HepG2 (cell line): ENCODE results near the gene SLC38A3. TPM values are rescaled to one million over a fixed set of nuclear protein-coding genes. Genes with fewer than 3 reads are reported as not detected.
"Not testable (repeated sequence)": the region's sequence is repeated elsewhere in the genome, so short reads cannot be mapped to it uniquely, and the experiment has no call there.

ENCODE experiments used
- ATAC-seq: fragments of 200-7000 bp; cut with Tn5 transposase; 3 replicates; pipeline ENCODE4 v1.9.1; 2020; ENCODE audit warnings: mild to moderate bottlenecking, moderate library complexity
- BruUV-seq: library from RNA; stranded (reverse); fragments of 400-500 nt; replicated peaks from 2 replicates; lab custom pipeline; 2021; lab: Mats Ljungman, UMichigan
- CTCF ChIA-PET: fragments of 300-600 bp; formaldehyde crosslinking; extraction: SDS; loops from one replicate; lab custom pipeline; 2021; ENCODE audit warnings: low total read pairs, inconsistent platforms, low intra/inter-chr PET ratio; lab: Yijun Ruan, JAX
- POLR2A ChIA-PET: fragments of 350-600 bp; sonication (Branson Sonifier 250); formaldehyde crosslinking; loops from one replicate; lab custom pipeline; 2020; ENCODE audit warnings: antibody characterized with exemption, inconsistent platforms; lab: Yijun Ruan, JAX
- DNase-seq: peaks from one replicate; pipeline ENCODE4 v3.0.0-alpha.2; 2015; ENCODE audit warnings: low spot score
- FAIRE-seq: peaks from 3 replicates; lab custom pipeline; 2011; peaks lifted over from hg19 to GRCh38; lab: Jason Lieb, UNC
- H2AFZ ChIP-seq: one replicate; pipeline ENCODE4 v1.6.1; 2011; ENCODE audit warnings: low read length, inconsistent platforms
- H3K27ac ChIP-seq: fragments of 300-600 bp; 3 replicates; pipeline ENCODE4 v1.8.0; 2011; ENCODE audit warnings: mixed run types, mild to moderate bottlenecking, mixed read lengths, low read length, inconsistent platforms; ENCODE audit not compliant: insufficient read depth; ENCODE audit errors: extremely low read length
- H3K27me3 ChIP-seq, 2 experiments: fragments of 200-600 bp in 1 of 2; 2 replicates in 1 of 2; 3 replicates in 1 of 2; pipeline versions ENCODE4 v1.6.0 to v1.8.0; 2011; ENCODE audit warnings: low read length in 2 of 2, mild to moderate bottlenecking in 2 of 2, moderate library complexity in 2 of 2, inconsistent platforms in 1 of 2; ENCODE audit not compliant: insufficient read depth in 2 of 2, control insufficient read depth in 1 of 2
- H3K36me3 ChIP-seq, 2 experiments: fragments of 200-600 bp in 1 of 2; replicated peaks in 1 of 2; 2 replicates in 1 of 2; 3 replicates in 1 of 2; pipeline versions ENCODE4 v1.5.1 to v1.8.0; 2011; ENCODE audit warnings: low read length in 2 of 2, inconsistent platforms in 1 of 2; ENCODE audit not compliant: insufficient read depth in 2 of 2, control insufficient read depth in 1 of 2
- H3K4me1 ChIP-seq: 2 replicates; pipeline ENCODE4 v1.5.1; 2012; ENCODE audit warnings: low read length, inconsistent platforms; ENCODE audit not compliant: insufficient read depth
- H3K4me2 ChIP-seq: 2 replicates; pipeline ENCODE4 v1.6.0; 2011; ENCODE audit warnings: low read depth, low read length, inconsistent platforms
- H3K4me3 ChIP-seq, 3 experiments: fragments of 200-600 bp in 1 of 3; sonication (generic), shearing (Covaris generic) in 1 of 3; replicated peaks in 1 of 3; 2 replicates each; pipeline ENCODE4 v1.5.1; 2011 to 2016; ENCODE audit warnings: low read length in 3 of 3, inconsistent platforms in 2 of 3, low read depth in 2 of 3, mild to moderate bottlenecking in 2 of 3, control low read depth in 1 of 3, mixed read lengths in 1 of 3; ENCODE audit not compliant: insufficient read depth in 1 of 3
- H3K79me2 ChIP-seq: one replicate; pipeline ENCODE4 v1.6.1; 2011; ENCODE audit warnings: low read length, inconsistent platforms; ENCODE audit not compliant: insufficient read depth
- H3K9ac ChIP-seq: 2 replicates; pipeline ENCODE4 v1.6.0; 2011; ENCODE audit warnings: mild to moderate bottlenecking, low read depth, low read length, inconsistent platforms; ENCODE audit not compliant: insufficient read depth
- H3K9me3 ChIP-seq: 2 replicates; pipeline ENCODE4 v1.5.1; 2012; ENCODE audit warnings: mild to moderate bottlenecking, low read length
- H4K20me1 ChIP-seq: 2 replicates; pipeline ENCODE4 v1.6.0; 2011; ENCODE audit warnings: inconsistent platforms, mild to moderate bottlenecking, low read length, moderate library complexity; ENCODE audit not compliant: insufficient read depth
- ATF7 ChIP-seq, 2 experiments: fragments of 450-650 bp in 1 of 2; sonication (generic) in 1 of 2; formaldehyde crosslinking in 1 of 2; IDR thresholded peaks; 2 replicates each; pipeline versions ENCODE4 v1.4.0 to v1.6.1; 2016 to 2020; ENCODE audit warnings: antibody characterized with exemption in 1 of 2, mild to moderate bottlenecking in 1 of 2, missing genetic modification reagents in 1 of 2
- ZNF280B ChIP-seq: sonication (generic); formaldehyde crosslinking; IDR thresholded peaks from 2 replicates; pipeline ENCODE4 v1.5.0; 2020; ENCODE audit warnings: missing genetic modification reagents, mild to moderate bottlenecking, borderline replicate concordance
- WGBS: methylation state at CpG from one replicate; pipeline ENCODE4 v1.1.6; 2017; ENCODE audit warnings: low lambda C conversion rate; 5-methylcytosine and 5-hydroxymethylcytosine counted together
- in situ Hi-C: cut with HindIII; loops from 2 replicates; pipeline ENCODE4 v1.10.0; 2017; ENCODE audit warnings: low pct_unique_long_range_greater_than_20kb; ENCODE audit not compliant: extremely low pct_ligation_motif_present
- intact Hi-C: fragments of 100-400 bp; cut with micrococcal nuclease; formaldehyde crosslinking; loops from one replicate; pipeline ENCODE4 v1.10.0; 2022; ENCODE audit not compliant: unreplicated experiment
- polyA plus RNA-seq, 8 experiments: library from polyadenylated mRNA; depleted of rRNA in 3 of 8; stranded (reverse) in 7 of 8; unstranded in 1 of 8; fragments of >200 nt; fragmentation: Illumina TruSeq in 4 of 8; extraction: Trizol in 4 of 8; gene quantifications; 2 replicates each; pipeline versions ENCODE4 v1.2.1 to v1.2.3, GENCODE V29; 2011 to 2016; ENCODE audit warnings: low read depth in 4 of 8, missing spikeins in 1 of 8, mixed read lengths in 1 of 8; ENCODE audit not compliant: insufficient read depth in 1 of 8
- total RNA-seq, 5 experiments: library from RNA; depleted of rRNA; stranded (reverse); fragments of >200 nt; fragmentation: Illumina TruSeq; extraction: Trizol; gene quantifications; 2 replicates each; pipeline ENCODE4 v1.2.3, GENCODE V29; 2016; ENCODE audit warnings: low read depth in 1 of 5
- TF ChIP-seq, protein P1 (sequence below): sonication (generic); formaldehyde crosslinking; conservative IDR thresholded peaks from 2 replicates; pipeline ENCODE4 v1.8.1; 2023; ENCODE audit warnings: missing genetic modification reagents
- TF ChIP-seq, protein P2 (sequence below): sonication (generic); formaldehyde crosslinking; IDR thresholded peaks from 2 replicates; pipeline ENCODE4 v1.4.0; 2020; ENCODE audit warnings: missing genetic modification reagents

The SLC38A3 gene
- total and polyA plus RNA-seq, 2 of the 13 experiments (the other 11 are each of a cell fraction or from before 2014, with no cell fraction given), result 29.8 to 164 TPM

DNA sequence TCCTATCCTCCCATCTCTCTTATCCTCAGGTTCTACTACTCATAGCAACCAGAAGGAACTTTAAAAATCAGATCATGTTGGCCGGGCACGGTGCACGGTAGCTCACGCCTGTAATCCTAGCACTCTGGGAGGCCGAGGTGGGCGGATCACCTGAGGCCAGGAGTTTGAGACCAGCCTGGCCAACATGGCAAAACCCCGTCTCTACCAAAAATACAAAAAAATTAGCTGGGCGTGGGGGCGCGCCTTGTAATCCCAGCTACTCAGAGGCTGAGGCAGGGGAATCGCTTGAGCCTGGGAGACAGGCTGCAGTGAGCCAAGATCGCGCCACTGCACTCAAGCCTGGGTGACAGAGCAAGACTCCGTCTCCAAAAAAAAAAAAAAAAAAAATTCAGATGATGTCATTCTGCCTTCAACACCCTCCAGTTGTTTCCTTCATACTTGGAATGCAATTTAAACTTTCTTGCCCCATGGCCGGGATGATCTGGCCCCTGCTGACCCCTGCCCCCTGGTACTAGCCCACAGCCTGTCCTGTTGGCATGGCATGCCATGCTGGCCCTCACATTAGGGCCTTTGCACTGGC, 23.2 kb downstream of the SLC38A3 start:
- TF ChIP-seq, protein P1, sequence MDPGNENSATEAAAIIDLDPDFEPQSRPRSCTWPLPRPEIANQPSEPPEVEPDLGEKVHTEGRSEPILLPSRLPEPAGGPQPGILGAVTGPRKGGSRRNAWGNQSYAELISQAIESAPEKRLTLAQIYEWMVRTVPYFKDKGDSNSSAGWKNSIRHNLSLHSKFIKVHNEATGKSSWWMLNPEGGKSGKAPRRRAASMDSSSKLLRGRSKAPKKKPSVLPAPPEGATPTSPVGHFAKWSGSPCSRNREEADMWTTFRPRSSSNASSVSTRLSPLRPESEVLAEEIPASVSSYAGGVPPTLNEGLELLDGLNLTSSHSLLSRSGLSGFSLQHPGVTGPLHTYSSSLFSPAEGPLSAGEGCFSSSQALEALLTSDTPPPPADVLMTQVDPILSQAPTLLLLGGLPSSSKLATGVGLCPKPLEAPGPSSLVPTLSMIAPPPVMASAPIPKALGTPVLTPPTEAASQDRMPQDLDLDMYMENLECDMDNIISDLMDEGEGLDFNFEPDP (CRISPR knock-in tag), result 0 out of 2 replicates have a peak, but pooled peaks have one; percentile 23
- peak; percentile 81 for TF ChIP-seq ATF7 (IDR thresholded peaks at IDR 0.05)
- TF ChIP-seq ATF7 (CRISPR knock-in tag; IDR thresholded peaks at IDR 0.05), result not testable (repeated sequence)
- TF ChIP-seq, all 625 proteins: peak for 2; not testable (repeated sequence) for 623
- not testable (repeated sequence) for H3K79me2 ChIP-seq, H3K27me3 ChIP-seq, DNase-seq, ATAC-seq, H3K36me3 ChIP-seq, H2AFZ ChIP-seq, H4K20me1 ChIP-seq, BruUV-seq, H3K9me3 ChIP-seq, FAIRE-seq
- peak overlapping the region; percentile 92 for H3K4me2 ChIP-seq
- peaks cover 74% of the 10 kb centered on the region for H3K4me1 ChIP-seq
- peak overlapping the region; percentile 72 for H3K9ac ChIP-seq
- ChIA-PET POLR2A (interaction anchor here (0.7 to 7.3 kb wide), 12 partner anchors 8 to 109 kb away, joined by 3 to 117 read pairs (median 8); partner anchors contain the start of genes GNAI2, SEMA3B and TUSC2), CTCF (interaction anchor here (1.5 to 9.0 kb wide), 5 partner anchors 15 to 45 kb away, joined by 3 to 265 read pairs (median 29); partner anchors contain the start of gene GNAT1)
- peak overlapping the region; percentile 70 for H3K27ac ChIP-seq
- WGBS, result 50% methylated on average over 15 of the region's 15 CpGs
- intact Hi-C loops (loop anchor here (5.0 kb wide), 1 partner anchor 44 kb away; no protein-coding TSS in a partner anchor), in situ Hi-C loops (loop anchor here (5.0 kb wide), 2 partner anchors 36 to 44 kb away; partner anchors contain the start of gene GNAT1)
- peak overlapping the region; percentile 75 to 88 (median 84) for H3K4me3 ChIP-seq

- DNase-seq (no peak), ATAC-seq (no peak), FAIRE-seq (no peak)
- H3K9me3 ChIP-seq, result no peaks in the 10 kb centered on the region
- no peaks in the 10 kb centered on the region for H4K20me1 ChIP-seq
- no TSS peak for BruUV-seq
- no peaks in the 10 kb centered on the region for H3K79me2 ChIP-seq
- TF ChIP-seq, protein P2, sequence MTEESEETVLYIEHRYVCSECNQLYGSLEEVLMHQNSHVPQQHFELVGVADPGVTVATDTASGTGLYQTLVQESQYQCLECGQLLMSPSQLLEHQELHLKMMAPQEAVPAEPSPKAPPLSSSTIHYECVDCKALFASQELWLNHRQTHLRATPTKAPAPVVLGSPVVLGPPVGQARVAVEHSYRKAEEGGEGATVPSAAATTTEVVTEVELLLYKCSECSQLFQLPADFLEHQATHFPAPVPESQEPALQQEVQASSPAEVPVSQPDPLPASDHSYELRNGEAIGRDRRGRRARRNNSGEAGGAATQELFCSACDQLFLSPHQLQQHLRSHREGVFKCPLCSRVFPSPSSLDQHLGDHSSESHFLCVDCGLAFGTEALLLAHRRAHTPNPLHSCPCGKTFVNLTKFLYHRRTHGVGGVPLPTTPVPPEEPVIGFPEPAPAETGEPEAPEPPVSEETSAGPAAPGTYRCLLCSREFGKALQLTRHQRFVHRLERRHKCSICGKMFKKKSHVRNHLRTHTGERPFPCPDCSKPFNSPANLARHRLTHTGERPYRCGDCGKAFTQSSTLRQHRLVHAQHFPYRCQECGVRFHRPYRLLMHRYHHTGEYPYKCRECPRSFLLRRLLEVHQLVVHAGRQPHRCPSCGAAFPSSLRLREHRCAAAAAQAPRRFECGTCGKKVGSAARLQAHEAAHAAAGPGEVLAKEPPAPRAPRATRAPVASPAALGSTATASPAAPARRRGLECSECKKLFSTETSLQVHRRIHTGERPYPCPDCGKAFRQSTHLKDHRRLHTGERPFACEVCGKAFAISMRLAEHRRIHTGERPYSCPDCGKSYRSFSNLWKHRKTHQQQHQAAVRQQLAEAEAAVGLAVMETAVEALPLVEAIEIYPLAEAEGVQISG (CRISPR knock-in tag), result 0 out of 2 replicates have a peak, but pooled peaks have one; percentile 5
- TF ChIP-seq ZNF280B (CRISPR knock-in tag), result no peak
- ChIA-PET CTCF (no interaction called here), POLR2A (interaction anchor here (0.6 to 7.3 kb wide), 11 partner anchors 17 to 80 kb away, joined by 3 to 117 read pairs (median 8); partner anchors contain the start of gene SEMA3B)
- in situ Hi-C loops (loop anchor here (5.0 kb wide), 2 partner anchors 37 to 43 kb away; partner anchors contain the start of gene GNAT1), intact Hi-C loops (loop anchor here (5.0 kb wide), 1 partner anchor 43 kb away; no protein-coding TSS in a partner anchor)
- H3K4me3 ChIP-seq, result no peak overlapping the region
- no peaks in the 10 kb centered on the region for H3K27me3 ChIP-seq
- H3K36me3 ChIP-seq, result no peaks in the 10 kb centered on the region; a peak in 1 of 5 replicates
- H3K9ac ChIP-seq, result no peak overlapping the region
- 75% methylated on average over 3 of the region's 3 CpGs for WGBS
- peak overlapping the region; percentile 69 for H2AFZ ChIP-seq
- H3K4me2 ChIP-seq, result no peak overlapping the region
- H3K27ac ChIP-seq, result no peak overlapping the region
- peaks cover 74% of the 10 kb centered on the region for H3K4me1 ChIP-seq
These were observed 24.4 kb downstream of the SLC38A3 start for GRCh38 chr3:50229490-50229889.
